CD4-positive, alpha-beta T cell (primary cell): ENCODE measurements around the gene RSU1. TPM values are rescaled to one million over a fixed set of nuclear protein-coding genes. Genes with fewer than 3 reads are reported as not detected.

ENCODE experiments used
- ATAC-seq: fragments of 200-7000 bp; cut with Tn5 transposase; one replicate; pipeline ENCODE4 v1.10.0; 2022; ENCODE audit warnings: mild to moderate bottlenecking; ENCODE audit not compliant: poor library complexity
- CTCF ChIA-PET: fragments of 350-600 bp; sonication (Branson Sonifier 250); formaldehyde crosslinking; loops from one replicate; lab custom pipeline; 2021; ENCODE audit warnings: antibody characterized with exemption, inconsistent platforms; lab: Charles Lee
- POLR2A ChIA-PET: fragments of 350-600 bp; sonication (Branson Sonifier 250); formaldehyde crosslinking; loops from one replicate; lab custom pipeline; 2021; ENCODE audit warnings: antibody characterized with exemption, inconsistent platforms; lab: Charles Lee
- DNase-seq, 14 experiments: peaks; one replicate each; pipeline ENCODE4 v3.0.0-alpha.2; 2013 to 2020; ENCODE audit warnings: mixed read lengths in 2 of 14
- H3K27ac ChIP-seq, 2 donors: one replicate each; pipeline versions ENCODE4 v1.5.1 to v1.7.0; 2013; ENCODE audit warnings: low read length in 2 of 2, low read depth in 1 of 2, mild to moderate bottlenecking in 1 of 2
- H3K27me3 ChIP-seq, 2 experiments: 1 replicate in 1 of 2; 2 replicates in 1 of 2; pipeline versions ENCODE4 v1.6.1 to v1.7.0; 2013; ENCODE audit warnings: low read length in 2 of 2, control low read depth in 1 of 2, mild to moderate bottlenecking in 1 of 2, moderate library complexity in 1 of 2; ENCODE audit not compliant: insufficient read depth in 2 of 2, control insufficient read depth in 1 of 2
- H3K36me3 ChIP-seq: one replicate; pipeline ENCODE4 v1.6.1; 2013; ENCODE audit warnings: low read length, control low read depth; ENCODE audit not compliant: insufficient read depth
- H3K4me1 ChIP-seq: one replicate; pipeline ENCODE4 v1.6.1; 2013; ENCODE audit warnings: low read length, control low read depth; ENCODE audit not compliant: insufficient read depth
- H3K4me3 ChIP-seq: one replicate; pipeline ENCODE4 v1.5.1; 2013; ENCODE audit warnings: mild to moderate bottlenecking, low read length, moderate library complexity
- H3K9me3 ChIP-seq, 2 experiments: 1 replicate in 1 of 2; 2 replicates in 1 of 2; pipeline versions ENCODE4 v1.6.1 to v1.7.0; 2013; ENCODE audit warnings: low read length in 2 of 2, mild to moderate bottlenecking in 2 of 2, control low read depth in 1 of 2, moderate library complexity in 1 of 2; ENCODE audit not compliant: control insufficient read depth in 1 of 2, insufficient read depth in 1 of 2
- H3K27ac Mint-ChIP-seq: one replicate; pipeline ENCODE4 v1.8.0; 2020; ENCODE audit warnings: mixed read lengths
- H3K27me3 Mint-ChIP-seq: one replicate; pipeline ENCODE4 v1.8.0; 2021; ENCODE audit warnings: mixed read lengths
- H3K36me3 Mint-ChIP-seq: one replicate; pipeline ENCODE4 v1.8.0; 2021; ENCODE audit warnings: low read depth, mixed read lengths
- H3K4me1 Mint-ChIP-seq: one replicate; pipeline ENCODE4 v1.8.0; 2021; ENCODE audit warnings: low read depth, mixed read lengths
- H3K4me3 Mint-ChIP-seq: one replicate; pipeline ENCODE4 v1.8.0; 2020; ENCODE audit warnings: mild to moderate bottlenecking, mixed read lengths
- H3K9me3 Mint-ChIP-seq: one replicate; pipeline ENCODE4 v1.8.0; 2020; ENCODE audit warnings: mixed read lengths
- CTCF ChIP-seq: fragments of 200-600 bp; IDR thresholded peaks from one replicate; pipeline ENCODE4 v1.8.0; 2022; ENCODE audit warnings: antibody characterized with exemption, mild to moderate bottlenecking
- intact Hi-C, 2 experiments: fragments of 100-400 bp; cut with DNase I in 1 of 2; cut with micrococcal nuclease in 1 of 2; formaldehyde crosslinking; loops; one replicate each; pipeline versions ENCODE4 v1.15.1 to v1.9.0; 2023 to 2025; cut with DNase I, micrococcal nuclease
- total RNA-seq, 174 experiments: library from RNA in 2 of 174; stranded (reverse) in 2 of 174; gene quantifications; one replicate each; pipeline ENCODE4 v1.2.3 and lab custom pipeline; 2021 to 2026

RSU1 gene
- total RNA-seq, 2 experiments from 2014 or later = 26.2 to 28.8 TPM

- intact Hi-C loops = no loop called here
- Mint-ChIP-seq H3K4me1 (no peaks in the 10 kb centered on the region), H3K27ac (no peak overlapping the region), H3K9me3 (peaks cover 5% of the 10 kb centered on the region), H3K4me3 (no peak overlapping the region), H3K36me3 (peaks cover 75% of the 10 kb centered on the region), H3K27me3 (no peaks in the 10 kb centered on the region)
- DNase-seq (no peak), ATAC-seq (no peak)
- Histone ChIP-seq H3K27me3 (no peaks in the 10 kb centered on the region), H3K36me3 (peaks cover 9% of the 10 kb centered on the region), H3K4me3 (no peak overlapping the region), H3K4me1 (no peaks in the 10 kb centered on the region), H3K27ac (no peak overlapping the region), H3K9me3 (no peaks in the 10 kb centered on the region)
- POLR2A ChIA-PET = no interaction called here
- CTCF ChIA-PET = no interaction called here
- no peak for TF ChIP-seq CTCF
Observed at GRCh38 chr10:16675334-16675733, 141.9 kb downstream of the RSU1 start.

GRCh38 chr10:16674147-16674703 is 143.0 kb downstream of the RSU1 start:
- Histone ChIP-seq H3K27me3 (no peaks in the 10 kb centered on the region), H3K27ac (no peak overlapping the region), H3K4me3 (no peak overlapping the region), H3K36me3 (peaks cover 9% of the 10 kb centered on the region), H3K9me3 (no peaks in the 10 kb centered on the region), H3K4me1 (no peaks in the 10 kb centered on the region)
- DNase-seq (no peak), ATAC-seq (no peak)
- no peaks in the 10 kb centered on the region for H3K27me3 Mint-ChIP-seq
- H3K4me1 Mint-ChIP-seq = no peaks in the 10 kb centered on the region
- H3K4me3 Mint-ChIP-seq = no peak overlapping the region
- no peak for TF ChIP-seq CTCF
- peaks cover 77% of the 10 kb centered on the region for H3K36me3 Mint-ChIP-seq
- intact Hi-C loops = no loop called here
- CTCF ChIA-PET = no interaction called here
- POLR2A ChIA-PET = no interaction called here
- H3K27ac Mint-ChIP-seq = no peak overlapping the region
- peaks cover 5% of the 10 kb centered on the region for H3K9me3 Mint-ChIP-seq

GRCh38 chr10:16673443-16673842 is 143.8 kb downstream of the RSU1 start:
- H3K9me3 ChIP-seq = no peaks in the 10 kb centered on the region
- no peaks in the 10 kb centered on the region for H3K4me1 ChIP-seq
- H3K4me3 ChIP-seq = no peak overlapping the region
- Mint-ChIP-seq H3K4me3 (no peak overlapping the region), H3K4me1 (no peaks in the 10 kb centered on the region), H3K27me3 (no peaks in the 10 kb centered on the region), H3K9me3 (peaks cover 5% of the 10 kb centered on the region), H3K36me3 (peaks cover 78% of the 10 kb centered on the region), H3K27ac (no peak overlapping the region)
- H3K27me3 ChIP-seq = no peaks in the 10 kb centered on the region
- TF ChIP-seq CTCF = no peak
- H3K27ac ChIP-seq = no peak overlapping the region
- POLR2A ChIA-PET = no interaction called here
- no peak for ATAC-seq
- CTCF ChIA-PET = no interaction called here
- intact Hi-C loops = no loop called here
- H3K36me3 ChIP-seq = peaks cover 9% of the 10 kb centered on the region
- no peak for DNase-seq
